Pancreas (tissue), 10 donors: ENCODE measurements around the gene TACC3. TPM values are rescaled to one million over a fixed set of nuclear protein-coding genes. Genes with fewer than 3 reads are reported as not detected.

Source experiments
- ATAC-seq, 4 donors: fragments of 200-7000 bp; cut with Tn5 transposase; one replicate each; pipeline versions ENCODE4 v1.8.0 to v1.9.1; 2020; ENCODE audit warnings: mild to moderate bottlenecking in 4 of 4, moderate library complexity in 4 of 4
- DNase-seq, 6 donors: peaks; one replicate each; pipeline ENCODE4 v3.0.0-alpha.2; 2020
- FAIRE-seq: peaks from 2 replicates; lab custom pipeline; 2012; peaks lifted over from hg19 to GRCh38; lab: Jason Lieb, UNC
- H3K27ac ChIP-seq, 4 donors: fragments of 200-600 bp; sonication (generic); 1 replicate in 3 of 4; 2 replicates in 1 of 4; pipeline versions ENCODE4 v1.5.0 to v1.8.0; 2020
- H3K27me3 ChIP-seq, 4 donors: fragments of 200-600 bp; one replicate each; pipeline ENCODE4 v1.8.0; 2021
- H3K36me3 ChIP-seq, 3 donors: fragments of 200-600 bp; sonication (generic) in 1 of 3; one replicate each; pipeline versions ENCODE4 v1.5.0 to v1.8.0; 2020 to 2021
- H3K4me1 ChIP-seq, 3 donors: fragments of 200-600 bp; one replicate each; pipeline ENCODE4 v1.8.0; 2021
- H3K4me3 ChIP-seq, 4 donors: fragments of 200-600 bp; sonication (generic) in 2 of 4; one replicate each; pipeline versions ENCODE4 v1.5.0 to v1.8.0; 2020 to 2021
- H3K9me3 ChIP-seq, 4 donors: fragments of 200-600 bp; one replicate each; pipeline ENCODE4 v1.8.0; 2021
- CTCF ChIP-seq, 4 donors: fragments of 200-600 bp; sonication (generic) in 3 of 4; IDR thresholded peaks; one replicate each; pipeline versions ENCODE4 v1.5.0 to v1.8.0; 2021; ENCODE audit warnings: antibody characterized with exemption in 4 of 4
- WGBS, 2 donors: extraction: QIAGEN DNeasy Blood & Tissue Kit; methylation state at CpG; one replicate each; pipeline ENCODE4 v1.1.7; 2013; 5-methylcytosine and 5-hydroxymethylcytosine counted together
- intact Hi-C, 3 donors: fragments of 100-400 bp; cut with DNase I; formaldehyde crosslinking; loops; one replicate each; pipeline versions ENCODE4 v1.11.1 to v1.14.2; 2022
- polyA plus RNA-seq, 2 donors: library from polyadenylated mRNA; stranded (reverse); fragments of 200-250 nt; gene quantifications; one replicate each; pipeline ENCODE4 v1.2.3, GENCODE V29; 2013
- total RNA-seq, 6 donors: library from RNA; stranded (reverse); fragmentation: NEBNext Ultra II Directional in 4 of 6; extraction: Animal tissue kit (Norgen Biotek cat#: 25700) in 4 of 6; gene quantifications; one replicate each; pipeline versions ENCODE4 v1.2.1 to v1.2.4, GENCODE V29; 2021 to 2023
- donor health status: healthy with polysubstance abuse.
- donor health status: DM: no; HTN: no; CAD: no; lungs with moderate emphysema.
- donor health status: DM: no; HTN: no; CAD: no.
- donor health status: control.
- donor health status: control.
- donor health status: Bipolar disorder and iron deficiency.
- donor health status: DM: yes; HTN: yes; CAD: no.
- donor health status: DM: no; HTN: no; CAD: no.
- donor health status: DM: no; HTN: no; CAD: no.
- donor health status: DM: yes; HTN: yes; CAD: no.

Gene TACC3
- total and polyA plus RNA-seq, 8 donors, result 0.97 to 4.8 (median 3.3) TPM

- TF ChIP-seq CTCF (IDR thresholded peaks at IDR 0.05), result no peak
- no peaks in the 10 kb centered on the region for H3K27me3 ChIP-seq
- WGBS, 2 donors, result 69 to 74% methylated on average over 6 of the region's 6 CpGs
These were observed 48.4 kb downstream of the TACC3 start for GRCh38 chr4:1769692-1770091.

GRCh38 chr4:1770245-1770644, 48.9 kb downstream of the TACC3 start:
- no peak for FAIRE-seq
- H3K36me3 ChIP-seq, result no peaks in the 10 kb centered on the region
- intact Hi-C loops, result no loop called here
- ATAC-seq, result no peak
- no peak for TF ChIP-seq CTCF (IDR thresholded peaks at IDR 0.05)
- H3K4me1 ChIP-seq, result peaks cover 0 to 2% (median 0%) of the 10 kb centered on the region in 3 donors
- DNase-seq, result no peak
- 57 to 63% methylated on average over 26 to 33 of the region's 33 CpGs for WGBS, 2 donors
- no peak overlapping the region for H3K4me3 ChIP-seq
- no peaks in the 10 kb centered on the region for H3K9me3 ChIP-seq
- H3K27me3 ChIP-seq, result no peaks in the 10 kb centered on the region
- peak overlapping the region; percentile 84 to 89 (median 86) for H3K27ac ChIP-seq

More at GRCh38 chr4:1769692-1770091, 48.4 kb downstream of the TACC3 start:
- H3K4me1 ChIP-seq, result peaks cover 0 to 2% (median 0%) of the 10 kb centered on the region in 3 donors
- DNase-seq, result no peak
- no peak for ATAC-seq
- FAIRE-seq, result no peak
- H3K9me3 ChIP-seq, result no peaks in the 10 kb centered on the region
- intact Hi-C loops, result no loop called here
- no peak overlapping the region for H3K4me3 ChIP-seq
- peak overlapping the region; percentile 84 to 89 (median 86) for H3K27ac ChIP-seq
- no peaks in the 10 kb centered on the region for H3K36me3 ChIP-seq

GRCh38 chr4:1770791-1771231, 49.5 kb downstream of the TACC3 start:
- 69 to 71% methylated on average over 11 of the region's 11 CpGs for WGBS, 2 donors
- intact Hi-C loops, result no loop called here
- no peaks in the 10 kb centered on the region for H3K9me3 ChIP-seq
- no peak overlapping the region for H3K4me3 ChIP-seq
- no peaks in the 10 kb centered on the region for H3K27me3 ChIP-seq
- H3K36me3 ChIP-seq, result no peaks in the 10 kb centered on the region
- FAIRE-seq (no peak), ATAC-seq (no peak), DNase-seq (no peak)
- no peak for TF ChIP-seq CTCF (IDR thresholded peaks at IDR 0.05)
- H3K4me1 ChIP-seq, result peaks cover 0 to 2% (median 0%) of the 10 kb centered on the region in 3 donors
- H3K27ac ChIP-seq, result peak overlapping the region in 1 of 4 donors; percentile 89

GRCh38 chr4:1771555-1772305, 50.4 kb downstream of the TACC3 start:
- 71 to 73% methylated on average over 19 to 28 of the region's 28 CpGs for WGBS, 2 donors

More at GRCh38 chr4:1771555-1772305, 50.4 kb downstream of the TACC3 start:
- intact Hi-C loops, result no loop called here
- ATAC-seq (no peak), DNase-seq (no peak), FAIRE-seq (no peak)
- no peak for TF ChIP-seq CTCF (IDR thresholded peaks at IDR 0.05)
- H3K9me3 ChIP-seq, result no peaks in the 10 kb centered on the region
- H3K4me3 ChIP-seq, result no peak overlapping the region
- no peaks in the 10 kb centered on the region for H3K27me3 ChIP-seq
- H3K36me3 ChIP-seq, result no peaks in the 10 kb centered on the region
- H3K4me1 ChIP-seq, result no peaks in the 10 kb centered on the region
- peak overlapping the region in 1 of 4 donors; percentile 10 for H3K27ac ChIP-seq
